Thoracic aorta (tissue), 2 donors: ENCODE data around the gene E2F7. TPM values are rescaled to one million over a fixed set of nuclear protein-coding genes. Genes with fewer than 3 reads are reported as not detected.

Source experiments
- ATAC-seq: fragments of 150-250 bp; one replicate; pipeline ENCODE4 v1.8.0; 2017; ENCODE audit warnings: low read depth; ENCODE audit not compliant: insufficient number of reproducible peaks, low FRiP score
- DNase-seq: peaks from one replicate; pipeline ENCODE4 v3.0.0-alpha.2; 2020; ENCODE audit warnings: low spot score
- H3K27ac ChIP-seq, 2 donors: fragments of 200-600 bp; sonication (generic); 1 replicate in 1 of 2; 2 replicates in 1 of 2; pipeline ENCODE4 v1.5.1; 2016; ENCODE audit warnings: mild to moderate bottlenecking in 2 of 2, moderate library complexity in 2 of 2
- H3K27me3 ChIP-seq: fragments of 200-600 bp; sonication (generic); replicated peaks from 2 replicates; pipeline ENCODE4 v1.6.0; 2016; ENCODE audit warnings: mild to moderate bottlenecking; ENCODE audit not compliant: insufficient read depth
- H3K36me3 ChIP-seq: fragments of 200-600 bp; sonication (generic); one replicate; pipeline ENCODE4 v1.5.1; 2016
- H3K4me1 ChIP-seq, 2 donors: fragments of 200-600 bp; sonication (generic); 1 replicate in 1 of 2; 2 replicates in 1 of 2; pipeline versions ENCODE4 v1.5.1 to v1.6.0; 2016; ENCODE audit warnings: low read depth in 2 of 2, mild to moderate bottlenecking in 1 of 2; ENCODE audit not compliant: control insufficient read depth in 1 of 2
- H3K4me3 ChIP-seq: fragments of 200-600 bp; sonication (generic); 2 replicates; pipeline ENCODE4 v1.5.1; 2016; ENCODE audit warnings: mild to moderate bottlenecking
- H3K9me3 ChIP-seq: fragments of 200-600 bp; sonication (generic); 2 replicates; pipeline ENCODE4 v1.5.1; 2016
- total RNA-seq, 2 donors: library from RNA; depleted of rRNA; stranded (reverse); fragments of >200 nt; gene quantifications; one replicate each; pipeline versions ENCODE4 v1.1.0 to v1.2.3, GENCODE V29; 2016
- TF ChIP-seq, protein P1 (sequence below): fragments of 200-600 bp; sonication (generic); IDR thresholded peaks from one replicate; pipeline ENCODE4 v1.5.1; 2019; ENCODE audit warnings: antibody characterized with exemption

The E2F7 gene
- total RNA-seq, 2 donors from 2014 or later = not detected

DNA sequence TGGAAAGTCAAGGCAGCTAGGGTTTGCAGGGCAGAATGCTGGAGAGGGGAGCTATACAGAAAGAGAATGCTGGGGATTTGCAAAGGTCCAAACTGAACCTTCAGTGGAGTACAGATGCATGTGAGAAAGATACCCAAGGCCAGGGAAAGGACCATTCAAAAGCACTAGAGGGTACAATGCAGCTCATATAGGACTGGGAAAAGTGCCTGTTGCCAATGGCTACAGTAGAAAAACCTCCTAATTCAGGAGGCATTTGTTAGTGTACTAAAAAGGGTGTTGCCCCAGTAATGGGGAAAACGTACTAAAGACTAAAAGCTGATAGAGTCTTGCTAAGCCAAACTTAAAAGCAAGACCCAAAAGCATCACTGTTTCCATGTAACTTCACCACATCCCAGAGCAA lies 30.1 kb downstream of the E2F7 start:
- H3K4me1 ChIP-seq = no peaks in the 10 kb centered on the region
- H3K27ac ChIP-seq = no peak overlapping the region
- no peak overlapping the region for H3K4me3 ChIP-seq
- TF ChIP-seq, protein P1, sequence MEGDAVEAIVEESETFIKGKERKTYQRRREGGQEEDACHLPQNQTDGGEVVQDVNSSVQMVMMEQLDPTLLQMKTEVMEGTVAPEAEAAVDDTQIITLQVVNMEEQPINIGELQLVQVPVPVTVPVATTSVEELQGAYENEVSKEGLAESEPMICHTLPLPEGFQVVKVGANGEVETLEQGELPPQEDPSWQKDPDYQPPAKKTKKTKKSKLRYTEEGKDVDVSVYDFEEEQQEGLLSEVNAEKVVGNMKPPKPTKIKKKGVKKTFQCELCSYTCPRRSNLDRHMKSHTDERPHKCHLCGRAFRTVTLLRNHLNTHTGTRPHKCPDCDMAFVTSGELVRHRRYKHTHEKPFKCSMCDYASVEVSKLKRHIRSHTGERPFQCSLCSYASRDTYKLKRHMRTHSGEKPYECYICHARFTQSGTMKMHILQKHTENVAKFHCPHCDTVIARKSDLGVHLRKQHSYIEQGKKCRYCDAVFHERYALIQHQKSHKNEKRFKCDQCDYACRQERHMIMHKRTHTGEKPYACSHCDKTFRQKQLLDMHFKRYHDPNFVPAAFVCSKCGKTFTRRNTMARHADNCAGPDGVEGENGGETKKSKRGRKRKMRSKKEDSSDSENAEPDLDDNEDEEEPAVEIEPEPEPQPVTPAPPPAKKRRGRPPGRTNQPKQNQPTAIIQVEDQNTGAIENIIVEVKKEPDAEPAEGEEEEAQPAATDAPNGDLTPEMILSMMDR = no peak
- H3K27me3 ChIP-seq = no peaks in the 10 kb centered on the region
- no peak for DNase-seq
- ATAC-seq = no peak
- H3K36me3 ChIP-seq = no peaks in the 10 kb centered on the region
- H3K9me3 ChIP-seq = no peaks in the 10 kb centered on the region

- Histone ChIP-seq H3K4me1 (no peaks in the 10 kb centered on the region), H3K27me3 (no peaks in the 10 kb centered on the region), H3K4me3 (no peak overlapping the region), H3K9me3 (no peaks in the 10 kb centered on the region), H3K36me3 (no peaks in the 10 kb centered on the region), H3K27ac (no peak overlapping the region)
- ATAC-seq (no peak), DNase-seq (no peak)
- TF ChIP-seq, protein P1 = no peak
These were observed 31.5 kb downstream of the E2F7 start for GRCh38 chr12:77033658-77034536.

DNA sequence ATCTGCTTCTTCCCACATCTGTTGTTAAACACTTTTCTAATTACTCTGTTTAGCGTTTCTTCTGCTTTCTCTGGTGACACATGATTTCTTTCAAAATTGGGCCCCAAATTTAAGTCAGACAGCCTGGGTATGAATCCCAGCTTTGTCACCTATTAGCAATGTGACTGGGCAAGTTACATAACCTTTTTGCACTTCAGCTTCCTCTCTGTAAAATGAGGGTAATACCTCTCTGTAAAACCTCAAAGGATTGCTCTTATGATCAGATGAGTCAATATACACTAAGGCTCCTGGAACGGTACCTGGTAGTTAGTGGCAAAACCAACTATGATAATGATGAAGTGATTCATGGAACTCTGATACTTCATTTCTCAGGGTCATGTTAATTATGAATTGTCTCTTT lies 33.0 kb downstream of the E2F7 start:
- ATAC-seq (no peak), DNase-seq (no peak)
- no peak overlapping the region for H3K27ac ChIP-seq
- no peaks in the 10 kb centered on the region for H3K9me3 ChIP-seq
- H3K4me3 ChIP-seq = no peak overlapping the region
- TF ChIP-seq, protein P1 = no peak
- no peaks in the 10 kb centered on the region for H3K27me3 ChIP-seq
- no peaks in the 10 kb centered on the region for H3K4me1 ChIP-seq
- H3K36me3 ChIP-seq = no peaks in the 10 kb centered on the region

DNA sequence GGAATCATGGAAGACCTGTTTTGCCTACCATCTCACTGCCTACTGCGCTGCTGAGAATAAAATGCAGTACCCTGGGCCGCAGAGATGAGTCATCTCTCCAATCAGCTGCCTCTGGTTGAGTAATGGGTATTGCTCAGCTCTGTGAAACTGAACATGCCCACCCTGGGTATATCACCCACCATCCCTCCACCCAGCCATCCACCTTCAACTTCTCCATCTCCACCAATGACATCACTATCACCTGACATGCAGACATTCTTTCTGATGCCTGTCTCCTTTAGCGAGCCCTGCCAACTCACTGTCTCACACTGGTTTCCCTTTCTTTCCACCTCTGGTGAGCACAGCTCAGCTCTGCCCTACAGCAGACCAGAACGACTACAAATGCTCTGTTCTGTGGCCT lies 33.6 kb downstream of the E2F7 start:
- ATAC-seq = no peak
- no peak overlapping the region for H3K4me3 ChIP-seq
- H3K36me3 ChIP-seq = no peaks in the 10 kb centered on the region
- no peak overlapping the region for H3K27ac ChIP-seq
- H3K4me1 ChIP-seq = no peaks in the 10 kb centered on the region
- TF ChIP-seq, protein P1 = no peak
- no peak for DNase-seq
- H3K9me3 ChIP-seq = no peaks in the 10 kb centered on the region
- H3K27me3 ChIP-seq = no peaks in the 10 kb centered on the region

DNA sequence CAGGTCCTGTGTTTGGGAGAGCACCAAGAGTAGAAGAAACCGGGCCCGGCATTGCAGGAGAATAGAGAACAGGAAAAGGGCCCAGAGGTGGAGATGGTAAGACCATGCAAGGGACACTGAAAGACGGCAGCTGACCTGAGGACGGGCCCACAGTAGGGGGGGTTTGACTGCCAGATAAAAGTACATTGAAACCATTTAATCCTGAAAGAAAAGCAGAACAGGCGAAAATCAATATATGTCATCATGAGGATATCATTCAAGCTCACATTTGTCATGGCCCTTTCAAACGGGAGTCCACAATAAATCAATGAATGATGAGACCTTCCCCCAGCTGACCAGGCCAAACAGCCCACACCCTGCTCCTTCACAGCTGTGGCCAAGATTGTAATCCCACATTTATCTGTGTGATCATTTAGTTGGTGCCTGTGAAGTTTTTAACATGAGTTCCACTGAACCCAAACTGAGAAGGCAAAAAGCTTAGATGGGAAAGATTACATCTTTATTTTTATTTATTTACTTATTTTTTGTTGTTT lies 39.5 kb downstream of the E2F7 start:
- no peaks in the 10 kb centered on the region for H3K36me3 ChIP-seq
- no peak for ATAC-seq
- no peak overlapping the region for H3K4me3 ChIP-seq
- H3K4me1 ChIP-seq = no peaks in the 10 kb centered on the region
- no peak overlapping the region for H3K27ac ChIP-seq
- no peaks in the 10 kb centered on the region for H3K27me3 ChIP-seq
- H3K9me3 ChIP-seq = no peaks in the 10 kb centered on the region
- TF ChIP-seq, protein P1 = no peak
- no peak for DNase-seq
